ENCODE data around the gene ILF3. TPM values are rescaled to one million over a fixed set of nuclear protein-coding genes. Genes with fewer than 3 reads are reported as not detected.

The ILF3 gene
- total RNA-seq, 1 donor from 2014 or later, result 536 TPM

- peaks cover 11% of the 10 kb centered on the region for H3K9me3 Mint-ChIP-seq (ENCODE audit: unreplicated experiment)
- peaks cover 8% of the 10 kb centered on the region for H3K27me3 Mint-ChIP-seq (ENCODE audit: unreplicated experiment)
- H3K4me1 Mint-ChIP-seq (ENCODE audit: low read depth, unreplicated experiment), result no peaks in the 10 kb centered on the region
- no peak overlapping the region for H3K4me3 Mint-ChIP-seq (ENCODE audit: unreplicated experiment)
- DNase-seq, result no peak
- TF ChIP-seq CTCF (IDR thresholded peaks at IDR 0.05; ENCODE audit: partially characterized antibody, unreplicated experiment), result no peak
- peak overlapping the region; percentile 65 for H3K27ac Mint-ChIP-seq (ENCODE audit: unreplicated experiment)
- peaks cover 4% of the 10 kb centered on the region for H3K36me3 Mint-ChIP-seq (ENCODE audit: unreplicated experiment)
Observed at GRCh38 chr19:10688545-10689280, 34.6 kb downstream of the ILF3 start.

- peaks cover 20% of the 10 kb centered on the region for H3K9me3 Mint-ChIP-seq (ENCODE audit: unreplicated experiment)
- DNase-seq, result no peak
- H3K27me3 Mint-ChIP-seq (ENCODE audit: unreplicated experiment), result peaks cover 14% of the 10 kb centered on the region
- no peak overlapping the region for H3K27ac Mint-ChIP-seq (ENCODE audit: unreplicated experiment)
- H3K36me3 Mint-ChIP-seq (ENCODE audit: unreplicated experiment), result peaks cover 4% of the 10 kb centered on the region
- no peak overlapping the region for H3K4me3 Mint-ChIP-seq (ENCODE audit: unreplicated experiment)
- H3K4me1 Mint-ChIP-seq (ENCODE audit: low read depth, unreplicated experiment), result peaks cover 2% of the 10 kb centered on the region
- TF ChIP-seq CTCF (IDR thresholded peaks at IDR 0.05; ENCODE audit: partially characterized antibody, unreplicated experiment), result no peak
Observed at GRCh38 chr19:10690341-10690781, 36.2 kb downstream of the ILF3 start.

- no peak overlapping the region for H3K27ac Mint-ChIP-seq (ENCODE audit: unreplicated experiment)
- peaks cover 4% of the 10 kb centered on the region for H3K36me3 Mint-ChIP-seq (ENCODE audit: unreplicated experiment)
- peaks cover 25% of the 10 kb centered on the region for H3K9me3 Mint-ChIP-seq (ENCODE audit: unreplicated experiment)
- no peak for TF ChIP-seq CTCF (IDR thresholded peaks at IDR 0.05; ENCODE audit: partially characterized antibody, unreplicated experiment)
- DNase-seq, result no peak
- peaks cover 7% of the 10 kb centered on the region for H3K4me1 Mint-ChIP-seq (ENCODE audit: low read depth, unreplicated experiment)
- H3K4me3 Mint-ChIP-seq (ENCODE audit: unreplicated experiment), result no peak overlapping the region
- peaks cover 16% of the 10 kb centered on the region for H3K27me3 Mint-ChIP-seq (ENCODE audit: unreplicated experiment)
Observed at GRCh38 chr19:10691178-10691881, 37.2 kb downstream of the ILF3 start.

GRCh38 chr19:10691883-10692282 is 37.7 kb downstream of the ILF3 start:
- peaks cover 25% of the 10 kb centered on the region for H3K9me3 Mint-ChIP-seq (ENCODE audit: unreplicated experiment)
- DNase-seq, result no peak
- H3K36me3 Mint-ChIP-seq (ENCODE audit: unreplicated experiment), result peaks cover 4% of the 10 kb centered on the region
- no peak overlapping the region for H3K4me3 Mint-ChIP-seq (ENCODE audit: unreplicated experiment)
- peaks cover 8% of the 10 kb centered on the region for H3K4me1 Mint-ChIP-seq (ENCODE audit: low read depth, unreplicated experiment)
- TF ChIP-seq CTCF (IDR thresholded peaks at IDR 0.05; ENCODE audit: partially characterized antibody, unreplicated experiment), result no peak
- no peak overlapping the region for H3K27ac Mint-ChIP-seq (ENCODE audit: unreplicated experiment)
- peaks cover 16% of the 10 kb centered on the region for H3K27me3 Mint-ChIP-seq (ENCODE audit: unreplicated experiment)
